ENCODE data around the gene TRIM27.

- TF ChIP-seq CTCF (IDR thresholded peaks at IDR 0.05; ENCODE audit: low read depth, low read length, missing input control), result no peak
- no peak for TF ChIP-seq NR2F2 (IDR thresholded peaks at IDR 0.05)
- TF ChIP-seq YY1 (IDR thresholded peaks at IDR 0.05), result peak; percentile 52
- no peak for TF ChIP-seq EGR1 (IDR thresholded peaks at IDR 0.05; ENCODE audit: low read depth in 2 of 2)
- peak; percentile 99 for TF ChIP-seq MAX (IDR thresholded peaks at IDR 0.05)
- peak; percentile 100 for TF ChIP-seq ATF3 (IDR thresholded peaks at IDR 0.05)
- TF ChIP-seq GABPA (IDR thresholded peaks at IDR 0.05 in 1 of 2, conservative IDR thresholded peaks at IDR 0.05 in 1 of 2), result peak in 1 of 2 donors; percentile 20
- TF ChIP-seq ZBTB33 (IDR thresholded peaks at IDR 0.05), result peak; percentile 59
- TF ChIP-seq RAD21 (IDR thresholded peaks at IDR 0.05), result no peak
Observed at GRCh38 chr6:28863604-28864325, 60.0 kb downstream of the TRIM27 start.
